ENCODE data around the gene SLC5A9. TPM values are rescaled to one million over a fixed set of nuclear protein-coding genes. Genes with fewer than 3 reads are reported as not detected.

SLC5A9 gene
- total RNA-seq, 6 experiments from 2014 or later = not detected

- Mint-ChIP-seq H3K36me3 (ENCODE audit: low read depth) (peaks cover under 1% of the 10 kb centered on the region; the same call in 1 of the 2 replicates), H3K4me3 (no peak overlapping the region), H3K27me3 (ENCODE audit: insufficient read depth) (no peaks in the 10 kb centered on the region; the same call in 1 of the 2 replicates), H3K4me1 (ENCODE audit: low read depth) (no peaks in the 10 kb centered on the region), H3K9me3 (peaks cover 10% of the 10 kb centered on the region), H3K27ac (no peak overlapping the region)
- no peak for DNase-seq
- TF ChIP-seq CTCF (IDR thresholded peaks at IDR 0.05) = no peak
Measured at GRCh38 chr1:48214820-48215219, 7.7 kb upstream of the SLC5A9 start.

- Mint-ChIP-seq H3K36me3 (ENCODE audit: low read depth) (peaks cover 4% of the 10 kb centered on the region; the same call in 1 of the 2 replicates), H3K9me3 (peaks cover 10% of the 10 kb centered on the region), H3K27ac (no peak overlapping the region), H3K4me3 (no peak overlapping the region), H3K27me3 (ENCODE audit: insufficient read depth) (no peaks in the 10 kb centered on the region; the same call in 1 of the 2 replicates), H3K4me1 (ENCODE audit: low read depth) (no peaks in the 10 kb centered on the region)
- no peak for DNase-seq
- no peak for TF ChIP-seq CTCF (IDR thresholded peaks at IDR 0.05)
Measured at GRCh38 chr1:48215222-48215621, 7.3 kb upstream of the SLC5A9 start.

GRCh38 chr1:48215889-48216288 lies 6.6 kb upstream of the SLC5A9 start:
- Mint-ChIP-seq H3K4me3 (no peak overlapping the region), H3K36me3 (ENCODE audit: low read depth) (peaks cover 4% of the 10 kb centered on the region; the same call in 1 of the 2 replicates), H3K27me3 (ENCODE audit: insufficient read depth) (no peaks in the 10 kb centered on the region; the same call in 1 of the 2 replicates), H3K9me3 (peaks cover 12% of the 10 kb centered on the region), H3K27ac (no peak overlapping the region), H3K4me1 (ENCODE audit: low read depth) (no peaks in the 10 kb centered on the region)
- no peak for TF ChIP-seq CTCF (IDR thresholded peaks at IDR 0.05)
- DNase-seq = no peak

GRCh38 chr1:48216313-48216712 lies 6.2 kb upstream of the SLC5A9 start:
- no peak for TF ChIP-seq CTCF (IDR thresholded peaks at IDR 0.05)
- Mint-ChIP-seq H3K27me3 (ENCODE audit: insufficient read depth) (no peaks in the 10 kb centered on the region; the same call in 1 of the 2 replicates), H3K9me3 (peaks cover 15% of the 10 kb centered on the region), H3K27ac (no peak overlapping the region), H3K4me3 (no peak overlapping the region), H3K36me3 (ENCODE audit: low read depth) (peaks cover 4% of the 10 kb centered on the region; the same call in 1 of the 2 replicates), H3K4me1 (ENCODE audit: low read depth) (no peaks in the 10 kb centered on the region)
- DNase-seq = no peak

GRCh38 chr1:48216941-48217340 lies 5.6 kb upstream of the SLC5A9 start:
- H3K9me3 Mint-ChIP-seq = peaks cover 15% of the 10 kb centered on the region
- H3K4me1 Mint-ChIP-seq (ENCODE audit: low read depth) = no peaks in the 10 kb centered on the region
- H3K27ac Mint-ChIP-seq = no peak overlapping the region
- H3K27me3 Mint-ChIP-seq (ENCODE audit: insufficient read depth) = no peaks in the 10 kb centered on the region; the same call in 1 of the 2 replicates
- peaks cover 4% of the 10 kb centered on the region; the same call in 1 of the 2 replicates for H3K36me3 Mint-ChIP-seq (ENCODE audit: low read depth)
- DNase-seq = no peak
- no peak overlapping the region for H3K4me3 Mint-ChIP-seq
- TF ChIP-seq CTCF (IDR thresholded peaks at IDR 0.05) = no peak
